Left forelimb (tissue), 1 donor: ENCODE data around the gene LRRC46.
A peak's percentile ranks its signal among the peaks of the same experiment; 100 is the strongest.

Experiments
- DNase-seq: peaks from one replicate; pipeline ENCODE4 v3.0.0-alpha.2; 2018; ENCODE audit warnings: low spot score

Gene LRRC46, protein sequence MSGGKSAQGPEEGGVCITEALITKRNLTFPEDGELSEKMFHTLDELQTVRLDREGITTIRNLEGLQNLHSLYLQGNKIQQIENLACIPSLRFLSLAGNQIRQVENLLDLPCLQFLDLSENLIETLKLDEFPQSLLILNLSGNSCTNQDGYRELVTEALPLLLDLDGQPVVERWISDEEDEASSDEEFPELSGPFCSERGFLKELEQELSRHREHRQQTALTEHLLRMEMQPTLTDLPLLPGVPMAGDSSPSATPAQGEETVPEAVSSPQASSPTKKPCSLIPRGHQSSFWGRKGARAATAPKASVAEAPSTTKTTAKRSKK

DNA sequence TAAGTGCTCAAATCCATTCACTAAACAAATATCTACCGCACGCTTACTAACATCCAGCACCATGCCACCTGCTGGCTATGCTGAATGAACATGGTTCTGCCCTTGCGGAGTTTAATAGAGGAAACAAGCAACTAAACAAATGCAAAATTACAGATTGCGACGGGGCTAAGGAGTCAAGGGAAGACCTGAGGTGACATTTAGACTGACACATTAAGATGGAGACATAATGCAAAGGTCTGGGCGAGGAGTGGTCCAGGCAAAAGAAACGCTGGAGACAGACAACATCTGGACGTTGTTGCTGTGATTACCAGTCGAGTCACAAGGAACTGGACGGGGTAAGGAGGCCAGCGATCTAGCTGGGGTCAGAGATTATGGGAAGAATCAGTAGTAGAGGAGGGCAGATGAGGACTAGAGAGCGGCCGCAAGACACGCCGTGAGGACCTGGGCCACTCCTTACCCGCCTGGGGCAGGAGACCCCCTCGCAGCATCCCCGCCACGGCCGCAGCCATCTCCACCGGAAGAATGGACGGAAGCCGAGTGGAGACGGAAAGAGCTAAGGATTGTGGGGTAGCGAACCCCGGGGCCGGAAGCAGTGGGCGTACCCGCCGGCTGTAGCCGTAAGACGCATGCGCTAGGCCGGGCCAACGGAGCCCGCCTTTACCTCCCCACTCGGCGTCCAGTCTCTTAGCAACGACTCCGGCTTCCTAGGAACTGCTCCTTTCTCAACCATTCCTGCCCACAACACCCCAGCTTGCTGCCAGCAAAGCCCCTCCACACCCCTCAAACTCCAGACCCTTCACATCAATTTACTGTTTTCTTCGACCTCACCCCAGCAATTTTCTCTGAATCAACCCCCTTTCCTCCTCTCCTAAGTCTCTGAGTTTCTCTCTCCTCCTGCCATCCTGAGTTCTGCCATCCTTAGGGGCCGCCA is at the start of gene LRRC46, which contains the start of gene MRPL10:
Gene LRRC46, plus strand, starts transcription at position 668 of the 931 bp plus-strand sequence. CDS start 320 bp downstream, outside the sequence.
Gene MRPL10, minus strand, starts transcription at position 539 of the 931 bp plus-strand sequence. Its CDS starts 30 bp downstream, at position 509.
- DNase-seq, result peak; percentile 96

DNA sequence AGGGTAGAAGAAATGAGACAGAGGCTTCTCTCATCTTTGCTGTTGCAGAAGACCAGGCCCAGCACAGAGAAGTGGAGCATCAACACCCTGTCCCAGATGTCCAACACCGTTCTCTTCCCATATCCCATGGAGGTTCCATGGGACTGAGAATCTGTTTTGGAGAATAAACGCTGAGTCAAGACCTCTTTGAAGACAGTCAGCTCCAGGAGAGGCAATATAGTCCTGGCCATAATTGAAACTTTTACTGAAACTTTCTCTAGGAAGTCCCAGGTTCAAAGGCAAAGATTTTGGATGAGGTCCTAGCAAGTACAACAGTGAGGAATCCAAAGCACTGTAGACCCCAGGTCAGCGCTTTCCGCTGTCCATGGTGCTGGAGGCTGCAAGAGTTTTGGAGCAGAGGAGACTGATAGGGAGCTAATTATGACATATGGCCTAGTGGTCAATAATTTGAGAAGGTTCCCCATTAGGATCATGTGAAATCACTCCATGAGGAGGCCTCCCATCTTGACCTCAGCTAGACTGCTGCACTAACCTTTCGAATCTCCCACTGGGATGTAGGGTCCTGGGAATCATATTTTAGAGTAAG is 45.8 kb upstream of the LRRC46 start:
- DNase-seq, result no peak

GRCh38 chr17:47789611-47790561 is 41.6 kb upstream of the LRRC46 start:
- DNase-seq, result no peak

- no peak for DNase-seq
Measured at GRCh38 chr17:47791025-47791424, 40.4 kb upstream of the LRRC46 start.

GRCh38 chr17:47792457-47792856 is 39.0 kb upstream of the LRRC46 start:
- no peak for DNase-seq

GRCh38 chr17:47792979-47793378 is 38.5 kb upstream of the LRRC46 start:
- DNase-seq, result no peak

DNA sequence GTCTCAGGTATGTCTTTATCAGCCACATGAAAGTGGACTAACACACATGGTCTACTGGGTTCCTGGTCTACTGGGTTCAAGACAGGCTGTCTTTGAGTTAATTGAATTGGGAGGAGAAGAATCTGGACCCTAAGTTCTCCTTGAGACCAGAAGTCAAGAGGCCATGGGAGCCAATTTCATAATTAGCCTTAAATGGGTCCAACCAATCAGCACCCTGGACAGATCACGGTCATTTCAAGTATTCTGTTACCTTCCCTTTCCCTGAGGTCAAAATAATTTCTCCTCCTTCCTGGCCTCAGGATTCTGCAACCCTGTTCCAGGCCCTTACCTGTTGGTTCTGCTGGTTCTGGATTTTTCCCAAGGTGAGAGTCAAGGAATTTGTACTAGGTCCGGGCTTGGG is 33.7 kb upstream of the LRRC46 start:
- no peak for DNase-seq

- DNase-seq, result no peak
Measured at GRCh38 chr17:47800686-47801085, 30.8 kb upstream of the LRRC46 start.

GRCh38 chr17:47801176-47801765 is 30.2 kb upstream of the LRRC46 start:
- DNase-seq, result no peak

DNA sequence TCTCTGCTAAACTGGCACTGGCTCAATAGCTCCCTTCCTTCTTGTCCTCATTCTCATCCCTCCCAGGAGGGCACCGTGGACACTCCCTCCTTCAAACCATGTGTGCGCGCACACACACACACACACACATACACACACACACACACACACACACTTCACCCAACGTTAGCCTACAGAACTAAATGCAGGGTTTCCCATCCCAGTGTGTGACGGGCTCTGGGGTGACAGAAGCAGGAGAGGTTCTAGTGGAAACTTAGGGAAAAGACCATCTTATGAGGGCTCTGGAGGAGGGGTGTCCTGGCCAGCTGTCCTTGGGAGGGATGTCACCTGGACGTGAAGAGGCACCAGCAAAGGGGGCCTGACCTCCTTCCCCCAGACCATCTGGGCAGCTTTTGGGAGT is 29.6 kb upstream of the LRRC46 start:
- DNase-seq, result no peak

DNA sequence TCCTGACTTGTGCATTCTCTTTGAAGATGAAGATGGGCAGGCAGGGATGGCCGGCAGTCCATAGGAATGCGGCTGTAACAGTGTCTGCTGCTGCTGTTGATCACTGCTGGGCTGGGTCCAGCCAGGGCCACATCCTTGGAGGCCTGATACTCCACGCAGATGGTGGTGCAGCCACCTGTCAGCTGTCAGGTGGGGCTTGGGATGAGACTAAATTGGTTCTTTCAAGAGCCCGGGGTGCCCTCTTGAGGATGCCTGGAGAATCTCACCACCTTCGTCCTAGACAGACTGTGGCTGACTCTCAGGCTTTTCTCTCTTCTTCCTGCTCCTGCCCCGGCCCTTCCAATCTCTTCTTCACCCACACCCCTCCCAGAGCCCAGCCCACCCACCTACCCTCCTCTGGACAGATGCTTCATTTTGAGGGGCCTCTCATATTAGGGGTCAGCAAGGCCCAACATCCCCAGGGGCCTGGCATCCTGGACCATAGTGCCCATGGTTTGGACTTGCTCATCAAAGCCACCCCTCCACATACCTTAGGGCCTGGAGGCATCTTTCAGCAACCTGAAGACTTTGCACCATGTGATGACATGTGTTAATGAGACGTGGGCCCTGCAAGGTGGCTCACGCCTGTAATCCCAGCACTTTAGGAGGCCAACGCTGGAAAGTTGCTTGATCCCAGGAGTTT is 29.0 kb upstream of the LRRC46 start:
- DNase-seq, result no peak

GRCh38 chr17:47803201-47803600 is 28.3 kb upstream of the LRRC46 start:
- no peak for DNase-seq

GRCh38 chr17:47803751-47804150 is 27.7 kb upstream of the LRRC46 start:
- no peak for DNase-seq

- DNase-seq, result no peak
Measured at GRCh38 chr17:47804461-47804860, 27.0 kb upstream of the LRRC46 start.

DNA sequence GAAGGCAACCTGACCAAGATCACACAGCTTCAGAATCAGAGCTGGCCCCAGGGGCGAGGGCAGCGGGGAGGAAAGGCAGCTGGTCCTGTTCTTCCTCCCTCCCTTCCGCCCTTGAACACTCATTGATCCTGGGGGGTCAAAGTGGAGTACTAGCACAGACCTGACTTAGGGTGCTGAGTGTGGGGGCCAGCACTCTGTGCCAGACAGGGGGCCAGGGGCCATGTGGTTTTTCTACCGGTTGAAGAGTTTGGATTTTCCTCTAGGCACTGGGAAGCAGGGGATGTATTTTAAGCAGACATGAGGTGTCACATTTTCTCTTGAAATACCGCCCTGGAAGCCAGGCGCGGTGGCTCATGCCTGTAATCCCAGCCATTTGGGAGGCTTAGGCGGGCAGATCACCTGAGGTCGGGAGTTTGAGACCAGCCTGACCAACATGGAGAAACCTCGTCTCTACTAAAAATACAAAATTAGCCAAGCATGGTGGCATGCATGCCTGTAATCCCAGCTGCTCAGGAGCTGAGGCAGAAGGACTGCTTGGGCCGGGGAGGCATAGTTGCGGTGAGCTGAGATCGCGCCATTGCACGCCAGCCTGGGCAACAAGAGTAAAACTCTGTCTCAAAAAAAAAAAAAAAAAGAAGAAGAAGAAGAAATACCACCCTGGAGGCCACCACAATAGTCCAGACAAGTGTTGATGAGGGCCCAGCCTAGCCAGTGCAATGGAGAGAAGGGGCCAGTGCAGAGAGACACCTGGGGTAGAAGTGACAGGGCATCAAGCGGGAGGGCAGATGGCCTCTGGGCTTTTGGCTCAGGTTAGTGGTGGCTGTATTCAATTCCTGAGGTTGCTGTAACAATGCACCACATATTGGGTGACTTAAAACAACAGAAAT is 25.2 kb upstream of the LRRC46 start:
- DNase-seq, result no peak

- DNase-seq, result no peak
Measured at GRCh38 chr17:47806913-47807255, 24.6 kb upstream of the LRRC46 start.

DNA sequence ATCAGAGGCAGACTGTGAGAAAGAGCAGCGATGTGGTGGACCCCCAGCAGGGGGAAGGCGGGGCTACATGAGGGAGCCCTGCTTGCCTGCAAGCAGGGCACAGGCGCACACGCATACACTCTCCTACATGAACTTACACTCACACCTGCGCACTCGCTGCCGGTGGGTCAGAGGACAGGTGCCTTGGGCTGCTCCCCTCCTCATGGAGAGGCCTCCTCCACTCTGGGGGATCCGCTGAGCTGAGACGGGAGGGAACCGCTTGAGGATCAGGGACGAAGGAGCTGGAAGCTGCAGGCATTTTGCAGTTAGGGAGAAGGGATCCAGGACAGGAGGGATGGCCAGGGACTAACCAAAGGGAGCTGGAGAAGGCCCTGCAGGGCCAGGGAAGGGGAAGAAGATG is 24.0 kb upstream of the LRRC46 start:
- no peak for DNase-seq

- no peak for DNase-seq
Measured at GRCh38 chr17:47808036-47808829, 23.2 kb upstream of the LRRC46 start.
